GM19351 (cell line): ENCODE results near the gene PDE8B.

ENCODE experiments used
- ATAC-seq: cut with Tn5 transposase; IDR thresholded peaks from one replicate; pipeline ENCODE4 v1.9.1; 2021; ENCODE audit warnings: mild to moderate bottlenecking, moderate library complexity; ENCODE audit not compliant: unreplicated experiment

PDE8B gene

GRCh38 chr5:77281969-77282336 lies 71.5 kb downstream of the PDE8B start:
- ATAC-seq: no peak

- ATAC-seq: no peak
These were observed 72.0 kb downstream of the PDE8B start for GRCh38 chr5:77282337-77283027.

GRCh38 chr5:77285251-77285841 lies 74.9 kb downstream of the PDE8B start:
- no peak for ATAC-seq

- ATAC-seq: no peak
These were observed 81.7 kb downstream of the PDE8B start for GRCh38 chr5:77292026-77292757.

GRCh38 chr5:77294185-77294584 lies 83.7 kb downstream of the PDE8B start:
- ATAC-seq: no peak

- no peak for ATAC-seq
These were observed 85.4 kb downstream of the PDE8B start for GRCh38 chr5:77295863-77296378.

- ATAC-seq: no peak
These were observed 87.7 kb downstream of the PDE8B start for GRCh38 chr5:77298146-77298545.

- ATAC-seq: no peak
These were observed 90.0 kb downstream of the PDE8B start for GRCh38 chr5:77300451-77300850.

GRCh38 chr5:77301447-77301883 lies 91.0 kb downstream of the PDE8B start:
- no peak for ATAC-seq

GRCh38 chr5:77302247-77302646 lies 91.8 kb downstream of the PDE8B start:
- no peak for ATAC-seq

- ATAC-seq: no peak
These were observed 92.2 kb downstream of the PDE8B start for GRCh38 chr5:77302653-77303052.

GRCh38 chr5:77304388-77304787 lies 93.9 kb downstream of the PDE8B start:
- no peak for ATAC-seq

- ATAC-seq: no peak
These were observed 94.9 kb downstream of the PDE8B start for GRCh38 chr5:77305222-77305846.

GRCh38 chr5:77305956-77306355 lies 95.5 kb downstream of the PDE8B start:
- ATAC-seq: no peak

- no peak for ATAC-seq
These were observed 96.1 kb downstream of the PDE8B start for GRCh38 chr5:77306531-77306930.

GRCh38 chr5:77308154-77308960 lies 97.9 kb downstream of the PDE8B start:
- ATAC-seq: no peak

- ATAC-seq: no peak
These were observed 98.7 kb downstream of the PDE8B start for GRCh38 chr5:77309140-77309539.

GRCh38 chr5:77310494-77311213 lies 100.2 kb downstream of the PDE8B start:
- no peak for ATAC-seq

GRCh38 chr5:77311214-77311571 lies 100.7 kb downstream of the PDE8B start:
- ATAC-seq: no peak

- ATAC-seq: no peak
These were observed 101.9 kb downstream of the PDE8B start for GRCh38 chr5:77312413-77312812.
